ENCODE data around the gene FEZF1.

The FEZF1 gene

GRCh38 chr7:122261442-122261841, 43.1 kb downstream of the FEZF1 start:
- no peak for DNase-seq

DNA sequence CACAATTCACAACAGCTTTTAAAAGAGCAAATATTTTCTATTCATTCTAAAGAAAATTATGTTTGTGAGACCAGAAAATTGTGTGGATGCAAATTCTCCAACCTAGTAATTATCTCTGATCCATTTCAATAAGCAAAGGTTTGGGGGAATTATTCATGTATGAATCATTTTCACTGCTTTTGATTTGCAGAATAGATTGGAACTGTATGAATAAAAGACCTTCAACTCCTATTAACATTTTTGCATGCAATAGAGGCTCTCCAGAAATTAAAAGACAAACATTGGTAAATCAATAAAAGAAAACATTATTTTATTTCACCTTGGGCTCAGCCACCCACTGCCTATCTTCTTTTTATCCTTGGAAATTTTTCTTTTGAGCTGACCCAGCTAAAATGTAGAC, 43.5 kb downstream of the FEZF1 start:
- no peak for DNase-seq

- DNase-seq = no peak
These were observed 44.2 kb downstream of the FEZF1 start for GRCh38 chr7:122260336-122260735.

GRCh38 chr7:122258971-122259370, 45.6 kb downstream of the FEZF1 start:
- DNase-seq = no peak

DNA sequence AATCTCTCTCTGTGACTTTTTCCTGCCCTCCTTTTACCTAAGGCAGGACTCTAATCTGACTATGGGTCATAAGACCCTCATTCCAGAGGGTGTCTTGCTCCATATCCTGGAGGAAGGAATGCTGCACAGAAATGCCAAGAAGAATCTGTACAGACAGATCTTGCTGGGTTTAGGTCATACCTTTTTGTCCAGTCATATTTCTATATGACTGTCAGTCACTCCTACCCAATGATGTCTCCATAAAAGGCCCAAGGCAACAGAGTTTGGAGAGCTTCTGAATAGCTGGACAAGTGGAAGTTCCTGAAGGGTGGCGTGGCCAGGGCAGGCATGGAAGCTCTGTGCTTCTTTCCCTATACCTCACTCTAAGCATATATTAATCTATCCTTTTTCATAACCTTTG, 47.5 kb downstream of the FEZF1 start:
- DNase-seq = no peak

DNA sequence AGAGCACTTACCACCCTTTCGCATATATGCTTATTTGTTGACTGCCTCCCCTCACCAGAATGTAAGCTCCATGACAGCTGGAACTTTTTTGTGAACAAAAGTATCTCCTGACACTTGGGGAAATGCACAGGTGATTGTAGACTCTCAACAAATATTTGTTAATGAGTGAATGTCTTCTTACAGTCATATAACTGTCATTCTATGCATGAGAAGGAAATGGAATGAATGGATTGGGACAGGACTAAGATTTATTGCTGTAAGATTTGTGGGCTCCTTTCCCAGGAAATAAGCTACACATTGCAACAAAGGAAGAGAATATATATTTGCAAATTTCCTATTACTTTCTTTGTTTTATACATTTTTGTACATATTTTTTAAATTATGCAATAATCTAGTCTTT, 48.5 kb downstream of the FEZF1 start:
- no peak for DNase-seq

- no peak for DNase-seq
These were observed 49.1 kb downstream of the FEZF1 start for GRCh38 chr7:122255454-122255853.
